Mesothelial cell of epicardium (in vitro differentiated cells): ENCODE measurements around the gene ASAP2. TPM values are rescaled to one million over a fixed set of nuclear protein-coding genes. Genes with fewer than 3 reads are reported as not detected.
A peak's percentile ranks its signal among the peaks of the same experiment; 100 is the strongest.

Source experiments
- DNase-seq, 2 experiments: peaks; one replicate each; pipeline ENCODE4 v3.0.0; 2021; ENCODE audit warnings: low spot score in 2 of 2; ENCODE audit not compliant: unreplicated experiment in 2 of 2
- H3K27ac Mint-ChIP-seq: 2 replicates; pipeline ENCODE4 v1.8.0; 2021; ENCODE audit warnings: mixed read lengths
- H3K27me3 Mint-ChIP-seq: 2 replicates; pipeline ENCODE4 v1.8.0; 2021; ENCODE audit warnings: low read depth, mixed read lengths
- H3K36me3 Mint-ChIP-seq: 2 replicates; pipeline ENCODE4 v1.8.0; 2021; ENCODE audit warnings: mixed read lengths
- H3K4me1 Mint-ChIP-seq: 2 replicates; pipeline ENCODE4 v1.8.0; 2021; ENCODE audit warnings: mixed read lengths
- H3K4me3 Mint-ChIP-seq: 2 replicates; pipeline ENCODE4 v1.8.0; 2021; ENCODE audit warnings: mild to moderate bottlenecking, moderate library complexity, mixed read lengths
- H3K9me3 Mint-ChIP-seq: 2 replicates; pipeline ENCODE4 v1.8.0; 2021; ENCODE audit warnings: mixed read lengths
- CTCF ChIP-seq: fragments of 200-600 bp; sonication (generic); IDR thresholded peaks from one replicate; pipeline ENCODE4 v1.5.0; 2021; ENCODE audit warnings: antibody characterized with exemption; ENCODE audit not compliant: unreplicated experiment
- total RNA-seq: library from RNA; stranded (reverse); gene quantifications from 3 replicates; pipeline ENCODE4 v1.2.1, GENCODE V29; 2021

Gene ASAP2
- total RNA-seq, 1 donor from 2014 or later: 25.8 TPM

GRCh38 chr2:9231291-9232165, 24.9 kb downstream of the ASAP2 start:
- TF ChIP-seq CTCF: no peak
- Mint-ChIP-seq H3K4me3 (no peak overlapping the region), H3K27ac (no peak overlapping the region)

GRCh38 chr2:9232166-9232479, 25.5 kb downstream of the ASAP2 start:
- no peak for TF ChIP-seq CTCF
- Mint-ChIP-seq H3K4me3 (no peak overlapping the region), H3K36me3 (no peaks in the 10 kb centered on the region), H3K27ac (no peak overlapping the region), H3K9me3 (no peaks in the 10 kb centered on the region), H3K27me3 (peaks cover 19% of the 10 kb centered on the region), H3K4me1 (peaks cover 65% of the 10 kb centered on the region)
- no peak for DNase-seq

More at GRCh38 chr2:9231291-9232165, 24.9 kb downstream of the ASAP2 start:
- Mint-ChIP-seq H3K27me3 (peaks cover 14% of the 10 kb centered on the region), H3K36me3 (no peaks in the 10 kb centered on the region), H3K9me3 (no peaks in the 10 kb centered on the region), H3K4me1 (peaks cover 65% of the 10 kb centered on the region)
- no peak for DNase-seq

- H3K27ac Mint-ChIP-seq: peak overlapping the region; percentile 28
- H3K27me3 Mint-ChIP-seq: peaks cover 22% of the 10 kb centered on the region
- H3K4me1 Mint-ChIP-seq: peaks cover 59% of the 10 kb centered on the region
- no peak overlapping the region for H3K4me3 Mint-ChIP-seq
- TF ChIP-seq CTCF: no peak
- no peaks in the 10 kb centered on the region for H3K36me3 Mint-ChIP-seq
- no peaks in the 10 kb centered on the region for H3K9me3 Mint-ChIP-seq
- no peak for DNase-seq
Measured at GRCh38 chr2:9232886-9233285, 26.3 kb downstream of the ASAP2 start.

- no peaks in the 10 kb centered on the region for H3K9me3 Mint-ChIP-seq
- no peak for TF ChIP-seq CTCF
- H3K36me3 Mint-ChIP-seq: no peaks in the 10 kb centered on the region
- DNase-seq: no peak
- peak overlapping the region; percentile 85 for H3K27ac Mint-ChIP-seq
- peaks cover 27% of the 10 kb centered on the region for H3K27me3 Mint-ChIP-seq
- H3K4me3 Mint-ChIP-seq: peak overlapping the region; percentile 22
- H3K4me1 Mint-ChIP-seq: peaks cover 58% of the 10 kb centered on the region
Measured at GRCh38 chr2:9234680-9235146, 28.1 kb downstream of the ASAP2 start.

- peak; percentile 34 to 58 for DNase-seq
- Mint-ChIP-seq H3K4me1 (peaks cover 55% of the 10 kb centered on the region), H3K27ac (peak overlapping the region; percentile 85), H3K4me3 (peak overlapping the region; percentile 22), H3K36me3 (no peaks in the 10 kb centered on the region), H3K27me3 (peaks cover 27% of the 10 kb centered on the region), H3K9me3 (no peaks in the 10 kb centered on the region)
- TF ChIP-seq CTCF: no peak
Measured at GRCh38 chr2:9235147-9236044, 28.8 kb downstream of the ASAP2 start.
